RKO (cell line): ENCODE results near the gene CRY2.

Experiments used
- DNase-seq: peaks from one replicate; pipeline ENCODE4 v3.0.0-alpha.2; 2016; ENCODE audit warnings: low spot score

CRY2 gene

GRCh38 chr11:45930951-45931570 is 83.8 kb downstream of the CRY2 start:
- no peak for DNase-seq

DNA sequence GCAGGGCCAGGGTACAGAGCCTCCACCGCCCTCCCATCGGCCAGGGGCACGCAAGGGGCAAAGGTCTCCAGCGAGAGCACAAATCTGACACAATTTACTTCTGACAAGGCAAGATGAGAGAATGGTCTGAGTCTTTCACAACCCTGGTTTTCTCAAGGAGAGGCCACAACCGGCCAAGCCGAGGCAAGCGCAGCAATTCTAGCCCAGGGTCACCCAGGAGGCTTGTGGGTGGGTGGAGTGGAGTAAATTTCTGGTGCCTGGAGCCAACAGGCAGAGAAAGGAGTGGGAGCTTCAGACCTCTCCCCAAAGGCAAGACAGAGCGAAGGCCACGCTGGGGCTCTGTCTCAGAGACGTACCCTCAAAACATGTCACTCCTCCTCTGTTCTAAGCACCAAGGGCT is 84.5 kb downstream of the CRY2 start:
- no peak for DNase-seq

GRCh38 chr11:45932217-45932616 is 84.9 kb downstream of the CRY2 start:
- DNase-seq = no peak
